ENCODE results near the gene CDC73. TPM values are rescaled to one million over a fixed set of nuclear protein-coding genes. Genes with fewer than 3 reads are reported as not detected.

CDC73 gene
- total and polyA plus RNA-seq, 2 of the 13 experiments (the other 11 are each of a cell fraction or from before 2014, with no cell fraction given), result 20.2 to 26.3 TPM

GRCh38 chr1:193111641-193112090 lies 10.2 kb upstream of the CDC73 start (continued):
- TF ChIP-seq TFAP4 (IDR thresholded peaks at IDR 0.05; ENCODE audit: borderline replicate concordance, low read depth) (no peak), THRA (CRISPR knock-in tag; IDR thresholded peaks at IDR 0.05; ENCODE audit: borderline replicate concordance) (peak; percentile 34; the same call in 1 of the 2 replicates), STAT6 (CRISPR knock-in tag; IDR thresholded peaks at IDR 0.05; ENCODE audit: borderline replicate concordance) (no peak), THAP9 (CRISPR knock-in tag; IDR thresholded peaks at IDR 0.05; ENCODE audit: borderline replicate concordance) (no peak), SMC3 (IDR thresholded peaks at IDR 0.05; ENCODE audit: low read length) (peak; percentile 9; the same call in 1 of the 2 replicates), ATF2 (CRISPR knock-in tag; IDR thresholded peaks at IDR 0.05) (peak; percentile 86), NCOA1 (CRISPR knock-in tag; IDR thresholded peaks at IDR 0.05) (no peak), ESRRA (CRISPR knock-in tag; IDR thresholded peaks at IDR 0.05; ENCODE audit: low read depth) (no peak), ZNF512 (CRISPR knock-in tag; IDR thresholded peaks at IDR 0.05) (no peak), MAFK (conservative IDR thresholded peaks at IDR 0.05 in 1 of 2, IDR thresholded peaks at IDR 0.05 in 1 of 2; ENCODE audit: low read length in 2 of 2) (no peak), ZKSCAN8 (CRISPR knock-in tag; IDR thresholded peaks at IDR 0.05; ENCODE audit: borderline replicate concordance) (no peak), POLR2G (IDR thresholded peaks at IDR 0.05; ENCODE audit: low read depth, low read length) (peak; percentile 60; the same call in 1 of the 2 replicates), ZNF589 (CRISPR knock-in tag; conservative IDR thresholded peaks at IDR 0.05) (no peak), GATAD2A (CRISPR knock-in tag; IDR thresholded peaks at IDR 0.05) (peak; percentile 80), FOXJ3 (CRISPR knock-in tag; IDR thresholded peaks at IDR 0.05; ENCODE audit: borderline replicate concordance) (no peak), ATF7 (IDR thresholded peaks at IDR 0.05) (peak; percentile 91), ATF7 (CRISPR knock-in tag; IDR thresholded peaks at IDR 0.05) (no peak), MTF2 (CRISPR knock-in tag; IDR thresholded peaks at IDR 0.05; ENCODE audit: borderline replicate concordance) (no peak)

All from HepG2 (cell line).